Measurements from ENCODE around the gene PPA1.
"Not testable (repeated sequence)": the region's sequence is repeated elsewhere in the genome, so short reads cannot be mapped to it uniquely, and the experiment has no call there.

PPA1 gene

GRCh38 chr10:70212277-70212676, 21.0 kb downstream of the PPA1 start:
- no peak for DNase-seq (ENCODE audit: low read depth)

DNA sequence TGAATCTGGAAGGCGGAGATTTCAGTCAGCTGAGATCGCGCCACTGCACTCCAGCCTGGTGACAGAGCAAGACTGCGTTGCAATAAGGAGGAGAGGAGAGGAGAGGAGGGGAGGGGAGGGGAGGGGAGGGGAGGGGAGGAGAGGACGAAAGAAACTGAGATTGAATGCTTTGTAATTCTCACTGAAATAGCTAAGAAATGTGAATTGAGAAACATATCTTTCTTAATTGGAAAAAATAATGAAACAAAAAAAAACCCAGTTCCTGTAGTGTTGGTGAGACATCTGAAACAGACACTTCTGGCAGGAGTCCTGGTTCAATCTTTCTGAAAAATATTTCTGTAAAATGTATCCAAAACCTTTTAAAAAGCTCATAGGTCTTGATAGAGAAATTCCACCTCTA, 26.5 kb downstream of the PPA1 start:
- DNase-seq (ENCODE audit: low read depth), result no peak

GRCh38 chr10:70201105-70201504, 32.1 kb downstream of the PPA1 start:
- DNase-seq (ENCODE audit: low read depth), result no peak

GRCh38 chr10:70198696-70199466, 34.3 kb downstream of the PPA1 start:
- DNase-seq (ENCODE audit: low read depth), result no peak

DNA sequence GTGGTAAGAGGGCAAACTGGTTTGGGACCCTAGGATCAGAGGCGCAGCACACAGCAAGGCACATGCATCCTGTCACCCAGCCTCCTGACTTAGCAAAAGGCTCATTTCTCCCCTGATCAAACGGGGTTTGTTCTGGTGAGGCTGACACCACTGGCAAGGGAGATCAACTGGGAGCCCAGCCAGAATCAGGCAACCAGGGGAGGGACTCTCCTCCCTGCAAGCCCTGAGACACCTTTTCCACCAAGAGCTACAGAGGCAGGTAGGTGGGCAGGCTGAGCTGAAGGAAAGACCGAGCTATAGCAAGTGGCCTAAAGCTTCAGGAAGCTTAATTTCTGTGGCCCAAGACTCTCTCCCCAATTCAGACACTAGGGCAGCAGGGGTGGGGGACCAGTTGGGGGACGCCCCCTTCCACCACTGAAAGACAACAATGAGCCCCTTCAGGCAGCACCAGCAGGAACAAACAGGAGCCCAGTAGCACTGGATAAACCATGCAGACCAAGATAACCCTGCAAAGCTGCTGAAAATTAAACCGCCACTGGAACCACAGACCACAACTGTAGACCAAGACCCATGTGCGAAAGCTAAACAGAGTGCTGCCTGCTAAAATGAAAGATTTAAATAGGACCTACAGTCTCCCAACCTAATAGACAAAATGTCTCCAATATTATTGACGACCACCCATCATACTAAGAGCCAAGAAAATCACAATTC, 35.8 kb downstream of the PPA1 start:
- DNase-seq (ENCODE audit: low read depth), result no peak

DNA sequence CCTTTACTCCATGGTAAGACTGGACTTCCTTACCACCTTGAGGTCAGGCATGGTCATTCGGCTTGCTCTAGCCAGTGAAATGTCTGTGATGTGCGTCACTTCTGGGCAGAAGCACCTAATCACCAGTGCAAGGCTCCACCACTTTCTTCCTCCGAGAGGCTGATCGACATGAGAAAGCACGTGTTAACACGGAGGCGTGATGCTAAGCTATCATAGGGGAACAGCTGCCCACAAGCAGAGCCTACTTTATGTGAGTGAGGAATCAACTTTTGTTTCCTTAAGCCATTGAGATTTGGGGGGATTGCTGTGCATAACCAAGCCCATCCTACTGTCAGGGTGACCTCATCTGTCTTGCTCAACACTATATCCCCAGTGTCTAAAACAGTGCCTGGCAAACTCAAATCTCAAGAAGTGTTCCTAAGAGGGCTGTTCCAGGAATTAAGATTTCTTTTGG, 39.8 kb downstream of the PPA1 start:
- DNase-seq (ENCODE audit: low read depth), result no peak

- no peak for DNase-seq (ENCODE audit: low read depth)
These were observed 40.8 kb downstream of the PPA1 start for GRCh38 chr10:70192326-70192968.

- no peak for DNase-seq (ENCODE audit: low read depth)
These were observed 41.3 kb downstream of the PPA1 start for GRCh38 chr10:70191972-70192305.

DNA sequence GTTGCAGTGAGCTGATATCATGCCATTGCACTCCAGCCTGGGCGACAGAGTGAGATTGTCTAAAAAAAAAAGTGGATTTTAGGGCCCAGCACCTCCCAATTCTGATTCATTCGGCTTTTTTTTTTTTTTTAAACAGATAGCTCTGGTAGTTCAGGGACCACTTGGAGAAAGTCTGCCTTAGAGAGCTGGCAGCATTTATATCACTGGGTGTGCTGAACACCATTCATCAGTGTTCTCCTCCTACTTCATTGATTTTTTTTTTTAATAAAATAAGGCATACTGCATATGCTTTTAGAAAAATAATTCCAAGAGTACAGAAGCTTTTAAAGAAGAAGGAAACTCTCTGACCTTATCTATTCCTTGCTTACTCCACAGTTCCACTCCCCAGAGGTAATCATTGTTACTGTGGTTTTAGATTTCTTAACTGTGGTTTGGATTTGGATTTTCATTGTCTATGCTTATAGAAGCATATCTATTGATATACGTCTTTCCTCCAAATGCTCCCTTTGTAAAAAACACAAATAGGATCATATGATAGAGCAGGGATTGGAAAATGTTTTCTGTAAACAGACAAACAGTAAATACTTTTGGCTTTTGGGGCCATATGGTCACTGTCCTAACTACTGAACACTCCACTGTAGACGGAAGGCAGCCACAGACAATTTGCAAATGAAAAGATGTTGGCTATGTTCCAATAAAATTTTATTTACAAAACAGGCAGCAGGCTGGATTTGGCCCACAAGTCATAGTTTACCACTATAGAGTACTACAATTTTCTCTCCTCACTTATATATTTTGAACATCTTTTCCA, 41.9 kb downstream of the PPA1 start:
- DNase-seq (ENCODE audit: low read depth), result no peak

DNA sequence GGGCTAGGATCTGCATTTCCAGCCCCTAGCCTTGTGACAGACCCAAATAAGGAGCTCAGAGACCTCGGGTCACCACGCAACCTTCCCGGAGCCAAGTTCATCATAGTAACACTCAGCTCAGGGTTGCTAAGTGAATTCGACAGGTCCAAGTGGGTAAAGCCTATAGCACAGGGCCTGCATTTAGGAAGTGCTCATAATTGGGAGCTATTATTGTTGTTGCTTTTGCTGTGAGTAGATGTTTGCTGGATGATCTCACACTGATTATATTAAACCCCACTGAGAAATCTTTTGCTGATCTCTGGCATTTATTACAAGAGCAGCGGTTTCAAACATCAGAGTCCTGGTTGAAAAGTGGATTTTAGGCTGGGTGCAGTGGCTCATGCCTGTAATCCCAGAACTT, 42.6 kb downstream of the PPA1 start:
- DNase-seq (ENCODE audit: low read depth), result no peak

DNA sequence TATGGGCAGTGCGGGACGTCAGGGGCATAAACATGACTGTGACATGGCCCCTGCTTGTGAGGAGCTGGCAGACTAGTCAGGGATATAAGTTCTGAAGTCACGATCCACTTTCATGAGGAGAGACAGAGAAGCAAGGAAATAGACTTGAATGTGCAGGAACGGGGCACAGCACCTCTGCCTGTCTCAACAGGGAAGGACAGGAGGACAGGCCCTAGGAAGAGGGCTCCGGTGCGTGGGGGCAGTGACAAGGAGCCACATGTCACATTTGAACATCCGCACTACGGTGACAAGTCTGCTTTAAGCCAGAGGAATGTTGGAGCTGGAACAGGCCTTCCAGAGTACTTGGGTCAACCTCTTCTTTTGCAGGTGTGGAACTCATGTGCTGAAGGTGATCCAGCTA, 43.1 kb downstream of the PPA1 start:
- DNase-seq (ENCODE audit: low read depth), result no peak

DNA sequence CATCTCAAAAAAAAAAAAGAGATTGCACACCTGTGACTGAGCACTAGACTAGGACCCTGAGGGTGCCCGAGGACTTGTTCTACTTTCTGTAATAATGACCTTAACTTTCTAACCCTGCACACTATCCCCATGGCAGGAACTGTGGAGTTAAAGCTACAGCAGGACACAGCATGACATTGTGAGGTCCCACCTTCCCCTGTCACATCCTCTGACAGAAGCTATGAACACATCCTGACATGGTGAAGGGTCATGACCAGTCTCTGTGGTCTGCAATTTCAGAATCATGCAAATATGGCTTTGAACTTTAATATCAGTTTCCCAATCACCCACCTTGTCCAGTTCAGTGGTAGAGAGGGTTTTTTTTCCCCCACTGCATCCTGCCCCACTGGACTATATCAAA, 44.5 kb downstream of the PPA1 start:
- no peak for DNase-seq (ENCODE audit: low read depth)

DNA sequence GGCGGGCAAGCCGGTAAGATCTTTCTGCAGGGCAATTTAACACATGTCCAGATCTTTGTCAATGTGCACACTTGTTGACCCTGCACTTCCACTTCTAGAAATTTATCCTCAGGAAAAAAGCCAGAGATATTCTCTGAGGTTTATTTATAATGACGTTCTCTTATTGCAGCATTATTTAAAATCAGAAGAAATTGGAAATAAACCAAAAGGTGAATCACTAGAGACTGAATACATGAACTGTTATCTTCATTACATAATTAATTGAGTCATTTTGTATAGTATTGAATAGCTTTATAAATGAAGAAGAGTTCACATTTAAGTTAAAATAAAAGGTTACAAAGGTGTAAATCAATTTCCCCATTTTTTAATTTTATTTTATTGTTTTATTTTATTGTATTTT, 46.7 kb downstream of the PPA1 start:
- no peak for DNase-seq (ENCODE audit: low read depth)

GRCh38 chr10:70186090-70186489, 47.1 kb downstream of the PPA1 start:
- DNase-seq (ENCODE audit: low read depth), result no peak

GRCh38 chr10:70183304-70183703, 49.9 kb downstream of the PPA1 start:
- DNase-seq (ENCODE audit: low read depth), result no peak

DNA sequence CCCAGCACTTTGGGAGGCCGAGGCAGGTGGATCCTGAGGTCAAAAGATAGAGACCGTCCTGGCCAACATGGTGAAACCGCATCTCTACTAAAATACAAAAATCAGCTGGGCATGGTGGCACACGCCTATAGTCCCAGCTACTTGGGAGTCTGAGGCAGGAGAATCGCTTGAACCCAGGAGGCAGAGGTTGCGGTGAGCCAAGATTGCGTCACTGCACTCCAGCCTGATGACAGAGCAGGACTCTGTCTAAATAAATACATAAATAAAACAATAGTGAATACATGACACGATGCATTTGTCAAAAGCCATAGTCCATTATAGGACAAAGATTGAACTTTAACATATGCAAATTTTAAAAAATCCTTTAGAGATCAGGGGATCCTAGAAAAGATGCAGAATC, 54.0 kb downstream of the PPA1 start:
- not testable (repeated sequence) for DNase-seq (ENCODE audit: low read depth)

- no peak for DNase-seq (ENCODE audit: low read depth)
These were observed 55.0 kb downstream of the PPA1 start for GRCh38 chr10:70178139-70178725.

GRCh38 chr10:70176441-70176840, 56.8 kb downstream of the PPA1 start:
- DNase-seq (ENCODE audit: low read depth), result no peak

GRCh38 chr10:70175516-70175915, 57.7 kb downstream of the PPA1 start:
- no peak for DNase-seq (ENCODE audit: low read depth)

DNA sequence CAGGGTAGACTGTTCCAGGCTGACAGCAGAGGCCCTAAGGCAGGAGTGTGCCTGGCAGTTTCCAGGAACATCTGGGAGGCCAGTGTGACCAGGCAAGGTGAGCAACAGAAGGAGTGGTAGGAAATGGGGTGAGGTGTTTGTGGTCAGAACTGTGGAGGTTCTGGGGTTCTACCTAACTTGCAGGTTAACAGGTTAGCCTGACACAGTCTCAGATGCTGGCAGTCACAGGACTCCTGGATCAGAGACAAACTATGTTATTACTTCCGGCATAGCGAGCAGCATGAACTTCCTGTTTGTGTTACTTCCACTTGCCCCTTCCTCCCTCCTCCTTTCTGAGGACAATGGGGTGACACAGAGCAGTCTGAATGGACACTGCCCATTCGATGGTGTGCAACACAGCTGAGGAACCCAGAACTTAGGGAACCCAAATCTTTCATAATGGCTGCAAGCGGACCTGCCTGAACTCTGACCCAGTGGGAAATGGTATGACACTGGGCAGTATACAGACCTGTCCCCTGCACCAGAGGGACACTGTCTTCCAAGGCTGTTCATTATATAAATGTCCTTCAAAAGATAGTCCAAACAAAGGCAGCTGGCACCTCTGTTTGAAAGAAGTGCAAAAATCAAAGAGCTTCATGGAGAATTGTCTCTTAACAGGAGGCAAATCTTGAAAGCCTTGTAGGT, 59.0 kb downstream of the PPA1 start:
- DNase-seq (ENCODE audit: low read depth), result no peak

DNA sequence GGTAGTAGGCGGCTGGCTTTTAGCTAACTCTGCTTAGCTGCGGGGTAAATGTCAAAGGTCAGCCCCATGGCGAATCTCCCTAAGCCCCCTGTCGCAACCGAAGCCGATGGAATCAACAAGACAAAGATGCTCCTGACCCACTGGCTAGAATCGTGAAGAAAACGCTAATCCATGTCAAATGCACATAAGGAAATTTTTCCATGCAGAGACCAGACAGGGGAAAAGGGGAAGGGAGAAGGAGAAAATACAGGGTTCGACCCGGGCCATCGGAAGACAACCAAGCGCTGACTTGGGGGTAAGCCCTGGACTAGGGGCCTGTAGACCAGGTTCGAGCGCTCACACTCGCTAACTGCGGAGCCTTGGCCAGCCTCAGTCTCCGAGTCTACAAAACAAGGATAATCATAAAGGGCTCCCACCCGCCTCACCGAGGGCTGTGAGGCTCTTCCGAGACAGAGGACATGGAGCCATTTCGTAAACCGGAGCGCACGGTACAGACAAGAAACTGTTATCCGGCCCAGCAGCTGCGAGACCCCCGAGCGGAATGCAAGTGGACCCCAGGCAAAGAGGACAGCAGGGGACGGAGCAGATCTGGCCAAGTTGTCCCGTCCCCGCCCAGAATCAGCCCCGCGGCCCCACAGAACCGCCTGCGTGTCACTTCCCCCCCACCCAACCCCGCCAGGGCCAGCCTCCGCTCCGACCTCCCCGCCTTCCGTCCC, 63.4 kb downstream of the PPA1 start:
- no peak for DNase-seq (ENCODE audit: low read depth)
